ENCODE results near the gene C1S.
A peak's percentile ranks its signal among the peaks of the same experiment; 100 is the strongest.

C1S gene

GRCh38 chr12:7079826-7080125 is 19.3 kb downstream of the C1S start:
- no peak for DNase-seq

- no peak for DNase-seq
Observed at GRCh38 chr12:7081037-7081436, 20.5 kb downstream of the C1S start.

GRCh38 chr12:7083125-7083524 is 22.6 kb downstream of the C1S start:
- no peak for DNase-seq

- no peak for DNase-seq
Observed at GRCh38 chr12:7089196-7089871, 28.8 kb downstream of the C1S start.

- DNase-seq, result no peak
Observed at GRCh38 chr12:7090222-7090998, 29.9 kb downstream of the C1S start.

- no peak for DNase-seq
Observed at GRCh38 chr12:7091171-7091570, 30.7 kb downstream of the C1S start.

- DNase-seq, result no peak
Observed at GRCh38 chr12:7091660-7092228, 31.2 kb downstream of the C1S start.

GRCh38 chr12:7092229-7092985 is 31.9 kb downstream of the C1S start, which contains the start of gene C1R:
Gene C1R (minus strand): TSS chr12:7092445. CDS start chr12:7092388, 57 bp downstream.
- DNase-seq, result peak; percentile 60

GRCh38 chr12:7092986-7093460 is 32.5 kb downstream of the C1S start:
- no peak for DNase-seq

GRCh38 chr12:7093486-7093885 is 33.0 kb downstream of the C1S start:
- no peak for DNase-seq

GRCh38 chr12:7093892-7094291 is 33.4 kb downstream of the C1S start:
- no peak for DNase-seq

GRCh38 chr12:7096006-7096932 is 35.8 kb downstream of the C1S start:
- DNase-seq, result no peak

GRCh38 chr12:7096979-7097378 is 36.5 kb downstream of the C1S start:
- DNase-seq, result no peak

- DNase-seq, result no peak
Observed at GRCh38 chr12:7099290-7099996, 38.9 kb downstream of the C1S start.

GRCh38 chr12:7100239-7100638 is 39.7 kb downstream of the C1S start:
- no peak for DNase-seq

- no peak for DNase-seq
Observed at GRCh38 chr12:7101047-7101693, 40.7 kb downstream of the C1S start.

GRCh38 chr12:7101694-7102131 is 41.2 kb downstream of the C1S start:
- no peak for DNase-seq

GRCh38 chr12:7102582-7102981 is 42.1 kb downstream of the C1S start:
- DNase-seq, result no peak

- DNase-seq, result no peak
Observed at GRCh38 chr12:7103837-7104584, 43.5 kb downstream of the C1S start.

- no peak for DNase-seq
Observed at GRCh38 chr12:7106082-7106481, 45.6 kb downstream of the C1S start.

All from effector CD8-positive, alpha-beta T cell (primary cell).